ENCODE results near the gene ZNF366. TPM values are rescaled to one million over a fixed set of nuclear protein-coding genes. Genes with fewer than 3 reads are reported as not detected.

The ZNF366 gene
- total RNA-seq, 1 experiment from 2014 or later, result 0.17 TPM

DNA sequence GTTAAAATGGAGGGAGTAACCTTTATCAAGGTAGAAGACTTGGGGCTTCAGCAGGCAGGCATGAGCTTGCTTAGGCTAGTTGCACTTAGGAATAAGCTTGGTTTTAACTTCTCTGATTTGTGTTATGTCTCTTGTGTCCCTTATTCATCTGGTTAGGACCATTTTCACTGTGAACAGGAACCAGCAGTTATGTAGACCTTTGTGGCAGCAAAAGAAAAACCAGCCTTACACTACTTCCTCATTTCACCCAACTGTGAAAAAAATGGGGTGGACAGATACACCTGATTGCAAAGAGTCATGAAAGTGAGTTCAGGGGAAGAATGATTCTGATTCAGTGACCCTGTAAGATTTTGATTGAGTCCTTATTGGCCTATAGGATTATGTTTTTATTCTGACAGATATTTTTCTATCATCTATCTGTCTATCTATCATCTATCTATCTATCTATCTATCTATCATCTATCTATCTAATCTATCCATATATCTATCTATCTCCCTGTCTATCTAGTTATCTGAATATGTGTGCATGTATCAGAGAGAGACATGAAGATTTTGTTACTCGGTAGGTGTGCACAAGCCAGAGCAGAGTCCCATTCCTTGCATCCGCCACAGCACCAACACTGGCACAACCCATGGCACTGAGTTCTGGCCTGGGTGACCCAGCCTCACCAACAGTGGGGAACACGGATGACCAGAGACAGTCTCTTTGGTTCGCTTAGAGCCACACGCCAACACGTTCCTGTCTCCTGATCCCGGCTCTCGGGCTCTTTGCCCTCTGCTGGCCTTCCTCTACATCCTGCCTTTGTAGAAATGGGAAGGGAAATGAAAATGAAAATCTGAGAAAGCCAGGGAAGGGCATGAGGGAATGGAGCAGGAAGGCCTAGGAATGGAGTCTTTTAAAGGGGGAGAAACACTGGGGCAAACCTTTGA, 1.3 kb upstream of the ZNF366 start:
- peaks cover 55% of the 10 kb centered on the region for H3K4me1 ChIP-seq (replicated peaks; ENCODE audit: insufficient read depth)
- DNase-seq, result no peak
- no peaks in the 10 kb centered on the region for H3K27me3 ChIP-seq (ENCODE audit: insufficient read depth, low read depth)
- H3F3A ChIP-seq (ENCODE audit: insufficient read depth, low read depth), result peaks cover 14% of the 10 kb centered on the region
- H3K4me2 ChIP-seq, result no peak overlapping the region
- no peak for TF ChIP-seq EZH2 (IDR thresholded peaks at IDR 0.05; ENCODE audit: low read depth)
- TF ChIP-seq, protein P1, sequence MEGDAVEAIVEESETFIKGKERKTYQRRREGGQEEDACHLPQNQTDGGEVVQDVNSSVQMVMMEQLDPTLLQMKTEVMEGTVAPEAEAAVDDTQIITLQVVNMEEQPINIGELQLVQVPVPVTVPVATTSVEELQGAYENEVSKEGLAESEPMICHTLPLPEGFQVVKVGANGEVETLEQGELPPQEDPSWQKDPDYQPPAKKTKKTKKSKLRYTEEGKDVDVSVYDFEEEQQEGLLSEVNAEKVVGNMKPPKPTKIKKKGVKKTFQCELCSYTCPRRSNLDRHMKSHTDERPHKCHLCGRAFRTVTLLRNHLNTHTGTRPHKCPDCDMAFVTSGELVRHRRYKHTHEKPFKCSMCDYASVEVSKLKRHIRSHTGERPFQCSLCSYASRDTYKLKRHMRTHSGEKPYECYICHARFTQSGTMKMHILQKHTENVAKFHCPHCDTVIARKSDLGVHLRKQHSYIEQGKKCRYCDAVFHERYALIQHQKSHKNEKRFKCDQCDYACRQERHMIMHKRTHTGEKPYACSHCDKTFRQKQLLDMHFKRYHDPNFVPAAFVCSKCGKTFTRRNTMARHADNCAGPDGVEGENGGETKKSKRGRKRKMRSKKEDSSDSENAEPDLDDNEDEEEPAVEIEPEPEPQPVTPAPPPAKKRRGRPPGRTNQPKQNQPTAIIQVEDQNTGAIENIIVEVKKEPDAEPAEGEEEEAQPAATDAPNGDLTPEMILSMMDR (conservative IDR thresholded peaks at IDR 0.05), result no peak
- no peak overlapping the region for H2AFZ ChIP-seq
- intact Hi-C loops (cut with micrococcal nuclease; ENCODE audit: unreplicated experiment), result no loop called here
- no peak overlapping the region for H3K27ac ChIP-seq
- H3K4me3 ChIP-seq, result no peak overlapping the region
- POLR2A ChIA-PET (ENCODE audit: unreplicated experiment), result no interaction called here
- no peaks in the 10 kb centered on the region for H4K20me1 ChIP-seq (ENCODE audit: insufficient read depth)
- peaks cover 5% of the 10 kb centered on the region; the same call in 1 of the 2 replicates for H3K36me3 ChIP-seq (ENCODE audit: low read depth)
- H3K79me2 ChIP-seq (ENCODE audit: low read depth), result no peaks in the 10 kb centered on the region
- BruUV-seq (replicated peaks), result no TSS peak
- peaks cover 14% of the 10 kb centered on the region; the same call in 1 of the 2 replicates for H3K9me3 ChIP-seq (ENCODE audit: insufficient read depth, low read depth)
- CTCF ChIA-PET, result no interaction called here
- no peaks in the 10 kb centered on the region for H3K9me2 ChIP-seq (ENCODE audit: insufficient read depth)

DNA sequence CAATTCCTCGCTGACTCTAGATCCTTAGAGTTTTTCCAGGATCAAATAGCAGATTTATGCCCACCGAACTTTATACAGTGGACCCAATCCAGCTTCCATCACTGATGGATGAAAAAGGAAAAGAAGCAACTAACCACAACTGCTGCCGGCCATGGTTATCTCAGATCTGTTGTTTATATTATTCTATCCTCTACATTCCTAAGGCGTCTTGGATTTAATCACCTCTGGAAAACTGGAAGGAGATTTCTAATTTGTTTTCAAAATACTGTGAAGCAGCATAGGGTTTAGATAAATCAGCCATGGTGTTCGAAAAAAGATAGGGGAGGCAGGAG, 663 bp upstream of the ZNF366 start:
- peaks cover 14% of the 10 kb centered on the region; the same call in 1 of the 2 replicates for H3K9me3 ChIP-seq (ENCODE audit: insufficient read depth, low read depth)
- DNase-seq, result no peak
- ChIA-PET POLR2A (ENCODE audit: unreplicated experiment) (no interaction called here), CTCF (no interaction called here)
- no peak overlapping the region for H3K27ac ChIP-seq
- TF ChIP-seq EZH2 (IDR thresholded peaks at IDR 0.05; ENCODE audit: low read depth), result no peak
- TF ChIP-seq, protein P1 (conservative IDR thresholded peaks at IDR 0.05), result no peak
- no peaks in the 10 kb centered on the region for H3K27me3 ChIP-seq (ENCODE audit: insufficient read depth, low read depth)
- H3K4me1 ChIP-seq (replicated peaks; ENCODE audit: insufficient read depth), result peaks cover 55% of the 10 kb centered on the region
- no peaks in the 10 kb centered on the region for H3K9me2 ChIP-seq (ENCODE audit: insufficient read depth)
- intact Hi-C loops (cut with micrococcal nuclease; ENCODE audit: unreplicated experiment), result no loop called here
- peaks cover 15% of the 10 kb centered on the region for H3F3A ChIP-seq (ENCODE audit: insufficient read depth, low read depth)
- no peaks in the 10 kb centered on the region for H4K20me1 ChIP-seq (ENCODE audit: insufficient read depth)
- H2AFZ ChIP-seq, result no peak overlapping the region
- H3K4me3 ChIP-seq, result no peak overlapping the region
- H3K36me3 ChIP-seq (ENCODE audit: low read depth), result peaks cover 5% of the 10 kb centered on the region; the same call in 1 of the 2 replicates
- no peaks in the 10 kb centered on the region for H3K79me2 ChIP-seq (ENCODE audit: low read depth)
- BruUV-seq (replicated peaks), result no TSS peak
- H3K4me2 ChIP-seq, result no peak overlapping the region

DNA sequence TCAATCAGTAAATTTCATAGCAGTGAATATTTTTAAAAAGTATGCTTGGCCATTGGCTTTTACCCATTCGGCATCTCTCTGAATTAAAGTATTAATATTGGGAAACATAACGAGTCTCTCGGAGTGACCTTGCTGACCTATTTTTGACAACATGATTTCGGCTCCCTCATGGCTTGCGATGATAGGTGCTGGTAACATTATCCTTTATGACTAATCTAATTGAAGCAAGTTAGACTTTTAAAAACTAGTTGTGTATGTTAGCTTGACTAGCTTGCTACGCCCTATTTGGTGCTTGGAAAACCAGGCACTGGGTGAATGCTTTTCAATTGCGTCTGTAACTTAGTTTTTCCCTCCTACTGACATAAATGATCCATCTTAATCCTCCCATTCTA, 1.1 kb downstream of the ZNF366 start:
- ChIA-PET CTCF (no interaction called here), POLR2A (ENCODE audit: unreplicated experiment) (no interaction called here)
- Histone ChIP-seq H3K4me3 (no peak overlapping the region), H3K4me2 (no peak overlapping the region), H3K27ac (no peak overlapping the region), H3K9me3 (ENCODE audit: insufficient read depth, low read depth) (peaks cover 17% of the 10 kb centered on the region; the same call in 1 of the 2 replicates), H3F3A (ENCODE audit: insufficient read depth, low read depth) (peaks cover 15% of the 10 kb centered on the region), H3K79me2 (ENCODE audit: low read depth) (no peaks in the 10 kb centered on the region), H2AFZ (no peak overlapping the region), H3K36me3 (ENCODE audit: low read depth) (peaks cover 5% of the 10 kb centered on the region; the same call in 1 of the 2 replicates), H3K9me2 (ENCODE audit: insufficient read depth) (no peaks in the 10 kb centered on the region), H3K27me3 (ENCODE audit: insufficient read depth, low read depth) (no peaks in the 10 kb centered on the region), H4K20me1 (ENCODE audit: insufficient read depth) (no peaks in the 10 kb centered on the region), H3K4me1 (replicated peaks; ENCODE audit: insufficient read depth) (peaks cover 42% of the 10 kb centered on the region)
- intact Hi-C loops (cut with micrococcal nuclease; ENCODE audit: unreplicated experiment), result no loop called here
- no peak for DNase-seq
- no TSS peak for BruUV-seq (replicated peaks)
- TF ChIP-seq, protein P1 (conservative IDR thresholded peaks at IDR 0.05), result no peak
- no peak for TF ChIP-seq EZH2 (IDR thresholded peaks at IDR 0.05; ENCODE audit: low read depth)
